ENCODE data around the gene FRMD7. TPM values are rescaled to one million over a fixed set of nuclear protein-coding genes. Genes with fewer than 3 reads are reported as not detected.

The FRMD7 gene
- total RNA-seq, 1 experiment from 2014 or later, result not detected

DNA sequence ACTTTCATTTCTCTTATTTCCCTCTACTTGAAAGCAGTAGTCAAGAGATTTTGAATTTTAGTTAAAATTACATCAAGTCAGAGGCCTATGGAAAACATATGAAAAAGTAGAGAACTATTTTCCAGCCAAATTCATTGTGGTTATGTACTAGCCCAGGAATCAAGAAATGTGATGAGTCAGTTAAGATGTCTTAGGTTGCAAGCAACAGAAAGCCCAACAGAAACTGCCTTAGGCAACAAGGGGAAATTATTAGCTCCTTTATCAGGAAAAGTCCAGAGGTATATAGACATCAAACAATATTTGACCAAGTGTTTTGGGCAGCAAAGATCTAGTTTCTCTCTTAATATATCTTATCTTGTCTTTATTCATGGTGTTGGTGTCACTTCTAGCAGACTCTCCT, 37.8 kb upstream of the FRMD7 start:
- Histone ChIP-seq H3K79me2 (ENCODE audit: insufficient read depth, low read length) (no peaks in the 10 kb centered on the region), H3K4me1 (ENCODE audit: insufficient read depth, low read length) (no peaks in the 10 kb centered on the region), H2BK120ac (ENCODE audit: low read depth, low read length, poor library complexity, severe bottlenecking) (no peak overlapping the region), H4K5ac (ENCODE audit: insufficient read length, low read depth, low read length) (no peak overlapping the region), H3K23me2 (ENCODE audit: insufficient read length, low read depth, low read length, poor library complexity, severe bottlenecking) (no peaks in the 10 kb centered on the region), H3K27me3 (ENCODE audit: insufficient read depth, low read length) (no peaks in the 10 kb centered on the region), H3K27ac (ENCODE audit: insufficient read length, low read depth, low read length) (no peak overlapping the region), H3K79me1 (ENCODE audit: insufficient read depth, low read depth, low read length, poor library complexity, severe bottlenecking) (no peaks in the 10 kb centered on the region), H2BK12ac (ENCODE audit: insufficient read length, low read depth, low read length) (no peak overlapping the region), H2BK15ac (ENCODE audit: low read depth, low read length) (no peak overlapping the region), H2BK5ac (ENCODE audit: insufficient read length, low read length) (no peak overlapping the region), H4K20me1 (ENCODE audit: control insufficient read depth, insufficient read depth, insufficient read length) (no peaks in the 10 kb centered on the region), H3T11ph (ENCODE audit: low read length) (no peak overlapping the region), H2AFZ (ENCODE audit: low read length) (no peak overlapping the region), H4K8ac (replicated peaks; ENCODE audit: insufficient read length, low read depth, low read length) (no peak overlapping the region), H3K18ac (ENCODE audit: insufficient read length, low read depth, low read length) (no peak overlapping the region), H2BK20ac (ENCODE audit: low read depth, low read length, poor library complexity, severe bottlenecking) (no peak overlapping the region), H2AK5ac (ENCODE audit: insufficient read length, low read length) (no peak overlapping the region), H4K91ac (ENCODE audit: insufficient read length, low read depth, low read length) (no peak overlapping the region), H3K9ac (ENCODE audit: extremely low read depth, insufficient read length, low read length) (no peak overlapping the region), H3K14ac (ENCODE audit: insufficient read depth, low read length) (no peak overlapping the region), H3K23ac (ENCODE audit: insufficient read length, low read depth, low read length) (no peak overlapping the region), H3K56ac (ENCODE audit: insufficient read length, low read depth, low read length) (no peak overlapping the region), H3K9me3 (ENCODE audit: control insufficient read depth, low read depth, low read length) (no peaks in the 10 kb centered on the region), H3K4ac (ENCODE audit: low read depth, low read length) (no peak overlapping the region), H3K4me2 (ENCODE audit: insufficient read depth, insufficient read length, low read length) (no peak overlapping the region)
- peaks cover 3% of the 10 kb centered on the region; the same call in 1 of the 2 replicates for H3K27me3 Mint-ChIP-seq (ENCODE audit: low read depth)
- H3K36me3 Mint-ChIP-seq (ENCODE audit: insufficient read depth in 1 of 3, low read depth in 3 of 3), result peaks cover 33 to 51% (median 34%) of the 10 kb centered on the region in 3 experiments
- no peak overlapping the region for H3K27ac Mint-ChIP-seq
- no peak overlapping the region for H3K4me3 Mint-ChIP-seq
- TF ChIP-seq, protein P1, sequence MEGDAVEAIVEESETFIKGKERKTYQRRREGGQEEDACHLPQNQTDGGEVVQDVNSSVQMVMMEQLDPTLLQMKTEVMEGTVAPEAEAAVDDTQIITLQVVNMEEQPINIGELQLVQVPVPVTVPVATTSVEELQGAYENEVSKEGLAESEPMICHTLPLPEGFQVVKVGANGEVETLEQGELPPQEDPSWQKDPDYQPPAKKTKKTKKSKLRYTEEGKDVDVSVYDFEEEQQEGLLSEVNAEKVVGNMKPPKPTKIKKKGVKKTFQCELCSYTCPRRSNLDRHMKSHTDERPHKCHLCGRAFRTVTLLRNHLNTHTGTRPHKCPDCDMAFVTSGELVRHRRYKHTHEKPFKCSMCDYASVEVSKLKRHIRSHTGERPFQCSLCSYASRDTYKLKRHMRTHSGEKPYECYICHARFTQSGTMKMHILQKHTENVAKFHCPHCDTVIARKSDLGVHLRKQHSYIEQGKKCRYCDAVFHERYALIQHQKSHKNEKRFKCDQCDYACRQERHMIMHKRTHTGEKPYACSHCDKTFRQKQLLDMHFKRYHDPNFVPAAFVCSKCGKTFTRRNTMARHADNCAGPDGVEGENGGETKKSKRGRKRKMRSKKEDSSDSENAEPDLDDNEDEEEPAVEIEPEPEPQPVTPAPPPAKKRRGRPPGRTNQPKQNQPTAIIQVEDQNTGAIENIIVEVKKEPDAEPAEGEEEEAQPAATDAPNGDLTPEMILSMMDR (conservative IDR thresholded peaks at IDR 0.05), result no peak
- H3K9me3 Mint-ChIP-seq, result peaks cover 38% of the 10 kb centered on the region in 2 experiments
- DNase-seq, result no peak
- peaks cover 3 to 13% of the 10 kb centered on the region in 2 experiments; a peak in 3 of 4 replicates for H3K4me1 Mint-ChIP-seq
